Esophagus (tissue), 2 donors: Measurements from ENCODE around the gene PCNT. TPM values are rescaled to one million over a fixed set of nuclear protein-coding genes. Genes with fewer than 3 reads are reported as not detected.
"Not testable (repeated sequence)": the region's sequence is repeated elsewhere in the genome, so short reads cannot be mapped to it uniquely, and the experiment has no call there.

ENCODE experiments used
- H3K27ac ChIP-seq, 2 donors: one replicate each; pipeline ENCODE4 v1.5.1; 2013; ENCODE audit warnings: low read depth in 2 of 2, mild to moderate bottlenecking in 2 of 2, inconsistent platforms in 1 of 2, low read length in 1 of 2, moderate library complexity in 1 of 2
- H3K27me3 ChIP-seq, 2 donors: one replicate each; pipeline ENCODE4 v1.6.1; 2013; ENCODE audit warnings: low read length in 2 of 2, control low read depth in 1 of 2, mild to moderate bottlenecking in 1 of 2; ENCODE audit not compliant: insufficient read depth in 2 of 2, control insufficient read depth in 1 of 2
- H3K36me3 ChIP-seq, 2 donors: one replicate each; pipeline ENCODE4 v1.6.1; 2013; ENCODE audit warnings: low read length in 1 of 2; ENCODE audit not compliant: control insufficient read depth in 2 of 2, insufficient read depth in 2 of 2
- H3K4me1 ChIP-seq, 2 donors: one replicate each; pipeline ENCODE4 v1.6.1; 2013; ENCODE audit warnings: low read length in 1 of 2; ENCODE audit not compliant: control insufficient read depth in 2 of 2, insufficient read depth in 2 of 2
- H3K4me3 ChIP-seq, 2 donors: one replicate each; pipeline ENCODE4 v1.5.1; 2013; ENCODE audit warnings: low read length in 2 of 2, mild to moderate bottlenecking in 2 of 2, low read depth in 1 of 2, moderate library complexity in 1 of 2
- H3K9me3 ChIP-seq, 2 donors: one replicate each; pipeline ENCODE4 v1.6.1; 2013; ENCODE audit warnings: mild to moderate bottlenecking in 2 of 2, low read depth in 1 of 2, low read length in 1 of 2, moderate library complexity in 1 of 2; ENCODE audit not compliant: control insufficient read depth in 2 of 2, insufficient read depth in 1 of 2
- WGBS, 2 donors: extraction: QIAGEN DNeasy Blood & Tissue Kit; methylation state at CpG; one replicate each; pipeline ENCODE4 v1.1.7; 2013; 5-methylcytosine and 5-hydroxymethylcytosine counted together
- polyA plus RNA-seq, 2 donors: library from polyadenylated mRNA; stranded (reverse); fragments of 200-250 nt; gene quantifications; one replicate each; pipeline ENCODE4 v1.2.3, GENCODE V29; 2013
- donor health status: healthy with polysubstance abuse.
- donor health status: Bipolar disorder and iron deficiency.

PCNT gene
- polyA plus RNA-seq, 2 donors, result 14.1 to 14.9 TPM

- Histone ChIP-seq H3K27me3 (no peaks in the 10 kb centered on the region), H3K9me3 (no peaks in the 10 kb centered on the region), H3K27ac (no peak overlapping the region), H3K36me3 (no peaks in the 10 kb centered on the region), H3K4me1 (peaks cover 3 to 18% of the 10 kb centered on the region in 2 donors), H3K4me3 (no peak overlapping the region)
- WGBS, 2 donors, result 68 to 82% methylated on average over 4 of the region's 4 CpGs
Observed at GRCh38 chr21:46456750-46457149, 132.8 kb downstream of the PCNT start.

- peaks cover 3 to 18% of the 10 kb centered on the region in 2 donors for H3K4me1 ChIP-seq
- no peaks in the 10 kb centered on the region for H3K9me3 ChIP-seq
- peak overlapping the region; percentile 66 to 82 for H3K4me3 ChIP-seq
- no peaks in the 10 kb centered on the region for H3K36me3 ChIP-seq
- H3K27me3 ChIP-seq, result no peaks in the 10 kb centered on the region
- 1% methylated on average over 24 to 30 of the region's 30 CpGs for WGBS, 2 donors
- peak overlapping the region; percentile 80 to 89 for H3K27ac ChIP-seq
Observed at GRCh38 chr21:46457801-46458314, 133.9 kb downstream of the PCNT start.

- WGBS, 2 donors, result 0% methylated on average over 57 to 91 of the region's 91 CpGs
- peak within 1 kb of the TSS; percentile 84 to 89 for H3K27ac ChIP-seq
Observed at GRCh38 chr21:46458315-46459023, 134.5 kb downstream of the PCNT start, which contains the start of gene DIP2A. Gene DIP2A, plus strand, starts transcription at chr21:46458891. Its CDS starts 241 bp downstream, at chr21:46459132.

GRCh38 chr21:46459024-46459355 lies 135.0 kb downstream of the PCNT start:
- 0 to 2% methylated on average over 21 to 36 of the region's 36 CpGs for WGBS, 2 donors
- no peaks in the 10 kb centered on the region for H3K36me3 ChIP-seq
- no peaks in the 10 kb centered on the region for H3K9me3 ChIP-seq
- H3K4me1 ChIP-seq, result peaks cover 3 to 18% of the 10 kb centered on the region in 2 donors
- no peaks in the 10 kb centered on the region for H3K27me3 ChIP-seq
- H3K27ac ChIP-seq, result peak overlapping the region; percentile 66 to 84
- H3K4me3 ChIP-seq, result peak overlapping the region; percentile 66 to 89

More at GRCh38 chr21:46458315-46459023, 134.5 kb downstream of the PCNT start, which contains the start of gene DIP2A:
- Histone ChIP-seq H3K27me3 (no peaks in the 10 kb centered on the region), H3K9me3 (no peaks in the 10 kb centered on the region), H3K4me1 (peaks cover 3 to 18% of the 10 kb centered on the region in 2 donors), H3K36me3 (no peaks in the 10 kb centered on the region), H3K4me3 (peak within 1 kb of the TSS; percentile 66 to 89)

GRCh38 chr21:46459356-46460112 lies 135.6 kb downstream of the PCNT start:
- 4 to 6% methylated on average over 22 to 41 of the region's 41 CpGs for WGBS, 2 donors
- peaks cover 3 to 18% of the 10 kb centered on the region in 2 donors for H3K4me1 ChIP-seq
- H3K27me3 ChIP-seq, result no peaks in the 10 kb centered on the region
- H3K27ac ChIP-seq, result peak overlapping the region; percentile 66 to 84
- no peaks in the 10 kb centered on the region for H3K9me3 ChIP-seq
- peak overlapping the region; percentile 66 to 89 for H3K4me3 ChIP-seq
- no peaks in the 10 kb centered on the region for H3K36me3 ChIP-seq

- WGBS, 2 donors, result 69 to 74% methylated on average over 5 of the region's 5 CpGs
- Histone ChIP-seq H3K9me3 (no peaks in the 10 kb centered on the region), H3K4me3 (no peak overlapping the region), H3K36me3 (no peaks in the 10 kb centered on the region), H3K27ac (no peak overlapping the region), H3K27me3 (no peaks in the 10 kb centered on the region), H3K4me1 (peaks cover 0 to 11% of the 10 kb centered on the region in 2 donors)
Observed at GRCh38 chr21:46461909-46462308, 138.0 kb downstream of the PCNT start.

GRCh38 chr21:46465153-46465552 lies 141.2 kb downstream of the PCNT start:
- H3K9me3 ChIP-seq, H3K27me3 ChIP-seq, H3K4me3 ChIP-seq, H3K4me1 ChIP-seq, H3K36me3 ChIP-seq, H3K27ac ChIP-seq: not testable (repeated sequence)
- 93 to 96% methylated on average over 6 of the region's 6 CpGs for WGBS, 2 donors

- Histone ChIP-seq H3K4me1 (no peaks in the 10 kb centered on the region), H3K36me3 (peaks cover 2 to 3% of the 10 kb centered on the region in 2 donors), H3K4me3 (no peak overlapping the region), H3K27me3 (no peaks in the 10 kb centered on the region), H3K9me3 (no peaks in the 10 kb centered on the region), H3K27ac (no peak overlapping the region)
- WGBS, 2 donors, result 82% methylated on average over 3 of the region's 3 CpGs
Observed at GRCh38 chr21:46465651-46466050, 141.7 kb downstream of the PCNT start.

- Histone ChIP-seq H3K27ac (no peak overlapping the region), H3K4me1 (no peaks in the 10 kb centered on the region), H3K4me3 (no peak overlapping the region), H3K27me3 (no peaks in the 10 kb centered on the region), H3K9me3 (no peaks in the 10 kb centered on the region), H3K36me3 (peaks cover 2 to 3% of the 10 kb centered on the region in 2 donors)
- 75 to 77% methylated on average over 5 to 6 of the region's 6 CpGs for WGBS, 2 donors
Observed at GRCh38 chr21:46468108-46468774, 144.3 kb downstream of the PCNT start.
